SIG-M5 (cell line): Measurements from ENCODE around the gene RALGAPA2.

Experiments
- DNase-seq: peaks from one replicate; lab custom pipeline; 2025; lab: John Stamatoyannopoulos, UW

The RALGAPA2 gene

GRCh38 chr20:20630551-20630950 lies 81.9 kb downstream of the RALGAPA2 start:
- no peak for DNase-seq

- DNase-seq = no peak
Measured at GRCh38 chr20:20629556-20630188, 82.8 kb downstream of the RALGAPA2 start.

DNA sequence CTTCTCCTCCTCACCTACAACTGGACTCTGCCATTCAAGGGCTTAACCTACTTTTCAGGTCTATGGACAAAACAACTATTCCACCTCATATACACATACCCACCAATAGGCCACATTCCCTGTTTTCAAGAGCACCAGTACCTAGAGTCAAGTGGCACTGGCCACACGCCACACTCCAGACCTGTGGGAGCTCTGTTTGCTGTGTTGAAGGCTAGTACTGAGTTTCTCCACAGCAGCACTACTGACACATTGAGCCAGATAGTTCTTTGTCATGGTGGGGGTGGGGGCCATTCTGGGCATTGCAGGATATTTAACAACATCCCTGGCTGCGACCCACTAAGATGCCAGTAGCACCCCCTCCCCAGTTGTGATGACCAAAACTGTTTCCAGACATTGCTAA lies 84.1 kb downstream of the RALGAPA2 start:
- DNase-seq = no peak

- DNase-seq = no peak
Measured at GRCh38 chr20:20627471-20627870, 85.0 kb downstream of the RALGAPA2 start.

DNA sequence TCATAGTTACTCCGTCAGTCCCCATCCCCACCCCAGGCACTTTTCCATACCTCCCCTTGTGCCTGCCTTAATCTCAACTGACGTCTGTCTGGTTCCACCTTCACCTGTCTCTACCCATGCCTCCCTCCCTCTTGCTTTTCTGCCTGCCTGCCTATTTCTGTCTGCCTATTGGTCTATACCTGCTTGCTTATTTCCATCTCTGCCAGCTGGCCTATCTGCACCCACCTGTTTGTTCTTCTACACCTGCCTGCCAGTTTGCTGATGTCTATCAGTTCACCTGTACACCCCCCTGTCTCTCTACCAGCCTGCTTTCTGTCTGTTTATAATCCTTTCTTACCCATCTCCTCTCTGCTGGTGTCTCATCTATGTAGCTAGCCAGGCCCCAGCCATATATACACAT lies 87.5 kb downstream of the RALGAPA2 start:
- DNase-seq = no peak

DNA sequence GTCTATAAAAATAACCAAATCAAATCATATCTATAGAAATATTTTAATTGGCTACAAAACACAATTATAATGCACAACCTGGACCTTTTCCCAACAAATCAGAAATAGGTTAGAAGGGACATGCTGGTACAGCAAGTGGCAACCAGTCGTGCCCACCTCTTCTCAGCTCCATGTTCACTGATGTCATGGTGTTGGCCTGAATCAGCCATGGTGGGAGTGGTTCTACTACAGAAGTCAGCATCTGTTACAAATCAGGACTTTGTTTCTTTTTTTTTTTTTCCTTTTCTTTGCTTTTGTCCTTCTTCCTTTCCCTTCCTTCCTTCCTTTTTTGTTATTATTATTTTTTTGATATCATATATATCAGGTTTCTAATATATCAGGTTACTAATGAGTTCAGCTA lies 91.2 kb downstream of the RALGAPA2 start:
- no peak for DNase-seq

DNA sequence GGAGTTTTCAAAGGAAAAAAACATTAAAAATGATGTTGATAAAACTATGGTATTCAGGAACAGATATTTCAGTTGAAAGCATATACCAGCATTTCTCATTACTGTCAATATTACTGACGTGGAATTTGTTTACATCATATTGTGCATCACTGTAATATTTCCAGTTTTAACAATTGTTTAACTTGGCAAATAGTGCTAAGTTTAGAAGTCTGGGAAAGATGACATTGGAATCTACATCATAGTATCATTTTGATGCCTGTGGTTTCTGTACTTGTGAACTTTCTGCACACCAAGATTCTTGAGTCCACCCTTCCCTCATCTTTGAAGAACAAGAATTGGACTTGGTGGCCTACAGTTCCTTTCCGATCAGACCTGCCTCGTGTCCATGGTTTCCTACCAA lies 98.1 kb downstream of the RALGAPA2 start:
- DNase-seq = no peak

DNA sequence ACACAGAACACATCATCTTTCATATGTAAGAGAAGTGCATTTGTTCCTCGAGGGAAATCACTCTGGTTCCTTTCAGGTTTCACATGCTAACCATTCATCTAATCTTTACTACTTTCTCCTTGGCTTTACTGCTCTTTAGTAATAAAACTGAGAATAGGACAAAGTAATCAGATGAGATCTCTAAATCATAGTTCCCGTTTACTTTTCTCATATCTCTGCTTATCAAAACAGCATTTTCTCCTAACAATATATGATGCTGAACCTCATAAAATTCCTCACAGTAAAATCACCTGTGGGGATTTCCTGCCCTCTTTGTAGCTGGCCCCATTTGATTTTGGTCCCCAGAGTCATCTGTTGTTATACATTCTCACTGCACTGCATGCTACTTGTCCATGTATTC lies 100.2 kb downstream of the RALGAPA2 start:
- DNase-seq = no peak

- DNase-seq = no peak
Measured at GRCh38 chr20:20611167-20611566, 101.3 kb downstream of the RALGAPA2 start.

DNA sequence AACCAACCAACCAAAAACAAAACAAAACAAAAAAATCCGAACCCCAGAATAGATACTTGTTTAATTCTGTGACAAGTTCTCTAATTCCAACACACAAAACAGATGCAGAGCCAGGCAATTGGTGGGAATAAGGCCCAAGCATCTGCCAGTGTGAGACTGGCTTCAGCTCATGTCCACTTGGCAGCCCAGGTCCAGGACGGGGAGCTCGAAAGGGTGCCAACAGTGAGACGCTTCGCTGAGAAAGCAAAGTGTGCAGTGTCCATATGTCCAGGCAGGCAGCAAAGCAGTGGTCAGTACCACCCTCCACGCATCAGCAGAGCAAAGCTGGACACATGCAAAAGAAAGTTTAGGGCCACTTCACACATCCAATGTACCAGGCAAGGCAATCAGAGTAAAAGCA lies 102.9 kb downstream of the RALGAPA2 start:
- DNase-seq = no peak

DNA sequence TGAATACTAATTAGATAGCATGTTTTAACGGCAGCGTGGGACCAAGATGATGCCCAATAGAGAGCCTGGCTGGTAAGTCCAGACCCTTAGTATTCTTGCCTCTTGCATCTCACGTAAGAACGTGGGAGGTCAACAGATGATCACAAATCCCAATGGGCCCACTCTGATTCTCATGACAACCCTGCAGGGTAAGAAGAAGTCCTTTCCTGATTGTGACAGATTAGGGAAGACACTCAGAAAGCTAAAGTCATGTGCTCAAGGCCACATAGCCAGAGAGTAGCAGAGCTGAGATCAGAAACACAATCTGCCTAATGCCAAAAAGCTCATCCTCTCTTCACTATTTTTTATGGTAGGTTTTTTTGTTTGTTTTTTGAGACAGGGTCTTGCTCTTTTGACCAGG lies 103.8 kb downstream of the RALGAPA2 start:
- no peak for DNase-seq

GRCh38 chr20:20608041-20608440 lies 104.4 kb downstream of the RALGAPA2 start:
- DNase-seq = no peak

DNA sequence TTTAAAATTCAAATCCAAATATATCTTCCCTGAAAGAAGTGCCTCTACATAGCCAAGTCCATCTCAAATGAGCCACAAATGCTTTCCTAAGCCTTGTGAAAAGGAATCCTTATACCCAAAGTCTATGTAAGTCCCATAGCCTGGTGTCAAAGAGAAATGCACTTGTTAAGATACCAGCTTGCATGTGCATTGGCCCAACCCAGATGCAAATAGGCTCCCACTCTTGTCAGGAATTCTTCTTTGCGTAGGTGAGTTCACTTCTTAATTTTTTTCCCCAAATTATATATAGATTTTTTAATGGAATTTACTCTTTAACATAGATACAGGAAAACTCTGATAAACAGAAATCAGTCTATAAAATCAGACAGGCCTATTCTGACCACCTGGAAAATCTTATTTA lies 105.6 kb downstream of the RALGAPA2 start:
- no peak for DNase-seq

GRCh38 chr20:20606050-20606449 lies 106.4 kb downstream of the RALGAPA2 start:
- no peak for DNase-seq

GRCh38 chr20:20604907-20605306 lies 107.5 kb downstream of the RALGAPA2 start:
- DNase-seq = no peak

DNA sequence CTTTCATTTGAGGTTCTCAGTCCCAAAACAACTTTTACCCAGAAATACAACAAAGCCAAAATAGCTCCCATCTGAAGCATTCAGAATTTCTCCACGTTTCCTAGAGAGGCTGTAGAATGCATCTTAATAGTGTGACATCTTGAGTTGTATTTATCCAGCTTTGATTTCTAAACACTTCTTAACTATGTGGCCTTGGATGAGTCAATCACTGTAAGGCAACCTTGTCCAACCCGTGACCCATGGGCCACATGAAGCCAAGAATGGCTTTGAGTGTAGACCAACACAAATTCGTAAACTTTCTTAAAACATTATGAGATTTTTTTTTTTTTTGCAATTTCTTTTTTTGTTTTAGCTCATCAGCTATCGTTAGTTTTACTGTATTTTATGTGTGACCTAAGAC lies 108.1 kb downstream of the RALGAPA2 start:
- DNase-seq = no peak

GRCh38 chr20:20603339-20603990 lies 109.0 kb downstream of the RALGAPA2 start:
- no peak for DNase-seq

- DNase-seq = no peak
Measured at GRCh38 chr20:20597966-20598365, 114.5 kb downstream of the RALGAPA2 start.

- no peak for DNase-seq
Measured at GRCh38 chr20:20594171-20594530, 118.3 kb downstream of the RALGAPA2 start.

GRCh38 chr20:20593447-20594170 lies 118.8 kb downstream of the RALGAPA2 start:
- no peak for DNase-seq

DNA sequence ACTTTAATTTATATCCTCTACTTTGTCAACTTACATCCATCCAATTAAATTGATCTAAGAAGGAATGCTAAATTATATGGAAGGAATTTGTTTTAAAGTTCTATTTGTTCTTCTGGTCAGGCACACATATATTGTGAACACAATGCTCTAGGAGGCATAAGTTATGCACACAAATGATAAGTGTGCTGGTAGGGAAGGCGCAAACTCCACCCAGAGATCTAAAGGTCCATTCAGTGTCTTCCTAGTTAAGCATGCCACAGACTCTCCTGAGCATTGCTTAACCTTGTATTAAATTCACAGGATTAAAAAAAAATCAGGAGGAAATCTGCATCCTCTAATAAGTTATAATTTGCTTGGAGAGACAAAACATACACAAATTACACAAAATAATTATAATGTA lies 127.3 kb downstream of the RALGAPA2 start:
- DNase-seq = no peak

DNA sequence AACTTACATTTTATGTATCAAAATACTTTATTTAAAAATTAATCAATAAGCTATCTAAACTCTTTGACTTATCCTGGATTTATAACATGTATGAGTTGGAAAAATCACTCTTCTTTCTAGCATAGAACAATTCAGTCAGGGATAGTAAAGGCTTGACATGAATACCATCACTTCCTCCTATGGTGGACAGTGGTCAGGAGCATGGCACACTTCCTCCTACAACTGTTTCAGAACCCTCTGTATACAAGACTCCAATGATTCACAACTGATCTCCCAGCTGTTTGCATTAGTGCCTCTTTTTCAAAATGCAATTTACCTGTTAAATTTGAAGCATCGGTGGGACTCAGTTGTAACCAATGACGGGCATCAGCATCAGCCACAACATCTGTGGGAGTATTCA lies 129.7 kb downstream of the RALGAPA2 start:
- DNase-seq = no peak

GRCh38 chr20:20580139-20580538 lies 132.3 kb downstream of the RALGAPA2 start:
- DNase-seq = no peak

DNA sequence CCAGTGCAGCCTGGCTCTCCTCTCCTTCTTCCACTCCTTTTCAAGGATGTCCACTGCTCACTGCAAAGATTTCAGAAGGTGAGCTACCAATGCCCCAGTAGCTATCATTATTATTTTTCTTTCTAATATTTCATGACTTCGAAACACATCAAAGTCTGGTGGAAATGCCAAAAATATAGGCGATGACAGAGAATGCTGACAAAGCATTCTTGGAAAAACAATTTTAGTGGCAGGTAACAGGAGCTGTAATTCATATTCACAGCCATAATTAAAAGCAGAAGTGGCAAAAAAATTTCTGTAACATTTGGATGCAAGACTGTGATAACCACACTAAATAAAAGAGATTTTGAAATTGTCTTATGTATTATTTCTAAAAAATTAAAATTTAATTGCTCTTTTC lies 133.6 kb downstream of the RALGAPA2 start:
- no peak for DNase-seq
